Measurements from ENCODE around the gene FBXW5. TPM values are rescaled to one million over a fixed set of nuclear protein-coding genes. Genes with fewer than 3 reads are reported as not detected.

The FBXW5 gene
- 100 to 1,000 TPM; 102 to 173 (median 139) TPM for polyA plus RNA-seq

DNA sequence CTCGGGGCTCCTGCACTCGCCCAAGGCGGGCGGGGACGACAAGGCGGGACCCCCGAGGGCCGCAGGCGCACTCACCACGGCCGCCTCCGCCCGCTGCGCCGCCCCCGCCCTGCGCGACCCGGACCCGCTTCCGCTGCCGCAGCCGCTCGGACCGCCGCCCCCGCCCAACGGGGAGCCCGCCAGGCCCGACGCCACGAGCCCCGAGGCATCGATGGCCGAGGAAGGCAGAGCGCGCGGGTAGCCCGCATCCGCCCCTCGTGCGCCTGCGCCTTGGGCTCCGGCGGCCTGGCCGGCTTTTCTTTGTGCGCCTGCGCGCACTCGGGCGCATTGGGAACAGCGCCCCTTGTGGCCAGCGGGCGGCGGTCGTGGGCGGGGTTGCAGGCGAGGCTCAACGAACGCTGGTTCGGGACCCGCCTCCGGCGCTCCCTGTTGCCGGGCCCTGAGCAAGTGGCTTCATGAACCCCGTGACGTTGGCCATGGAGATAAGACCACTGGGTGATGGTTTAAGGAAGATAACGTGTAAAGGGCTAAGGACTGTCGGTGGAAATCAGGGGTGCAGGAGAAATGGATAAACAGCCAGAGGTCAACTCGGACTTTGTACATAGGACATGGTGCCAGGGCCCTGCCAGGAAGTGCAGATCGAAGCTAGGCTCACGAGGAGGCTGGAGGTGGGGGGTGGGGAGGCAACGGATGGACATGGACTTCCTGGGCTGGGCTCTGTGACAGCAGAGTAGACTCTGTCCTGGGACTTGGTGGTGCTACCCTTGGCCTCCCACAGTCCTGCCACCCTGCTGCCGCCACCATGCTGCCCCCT is at the start of gene FBXW5, which contains the start of gene C8G:
Gene FBXW5 (minus strand): TSS at position 220 of the 814 bp plus-strand sequence. CDS start 655 bp downstream, outside the sequence.
Gene C8G (plus strand): TSS at position 725 of the 814 bp plus-strand sequence. CDS start 78 bp downstream, at position 803.
- 4 to 5% (median 5%) methylated on average over 54 to 74 of the region's 74 CpGs for WGBS, 3 donors
- H3K27ac ChIP-seq (ENCODE audit: low read depth, low read length) = peak within 1 kb of the TSS; percentile 32

GRCh38 chr9:136992819-136993369 is 48.4 kb upstream of the FBXW5 start:
- 39 to 48% (median 43%) methylated on average over 17 to 18 of the region's 18 CpGs for WGBS, 3 donors
- H3K27ac ChIP-seq (ENCODE audit: low read depth, low read length) = no peak overlapping the region

GRCh38 chr9:136991993-136992818 is 47.7 kb upstream of the FBXW5 start, which contains the start of gene PAXX:
PAXX (plus strand) TSS chr9:136992422; CDS start chr9:136992444, 22 bp downstream.
- peak within 1 kb of the TSS; percentile 75 for H3K27ac ChIP-seq (ENCODE audit: low read depth, low read length)
- WGBS, 3 donors = 0 to 1% (median 1%) methylated on average over 73 to 92 of the region's 92 CpGs

DNA sequence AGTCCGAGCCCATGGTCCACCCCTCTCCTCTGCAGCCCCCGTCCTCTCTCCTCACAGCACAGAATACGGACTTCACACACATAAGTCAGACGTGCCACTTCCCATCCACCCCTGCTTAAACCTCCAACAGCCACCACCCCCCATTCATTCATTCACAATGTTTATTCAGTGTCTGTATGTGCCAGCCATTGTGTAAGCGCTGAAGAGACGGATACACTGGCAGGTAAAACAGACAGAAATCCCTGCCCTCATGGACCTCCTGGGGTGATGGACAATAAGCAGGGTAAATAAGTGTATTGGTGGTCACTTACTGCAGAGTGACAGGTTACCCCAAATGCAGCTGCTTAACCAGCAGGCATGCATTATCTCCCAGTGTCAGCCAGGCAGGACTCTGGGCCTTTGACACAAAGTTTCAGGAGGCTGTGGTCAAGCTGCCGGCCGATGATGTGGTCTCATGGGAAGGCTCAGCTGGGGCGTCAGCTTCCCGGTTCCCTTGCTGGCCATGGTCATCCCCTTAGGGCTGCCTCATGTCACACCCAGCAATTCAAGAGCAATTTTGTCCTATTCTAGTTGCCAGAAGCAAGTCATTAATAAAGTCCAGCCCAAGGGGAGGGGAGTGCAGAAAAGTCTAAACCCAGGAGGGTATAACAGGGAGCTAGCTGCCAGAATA is 45.8 kb upstream of the FBXW5 start:
- WGBS, 3 donors = 76 to 83% (median 78%) methylated on average over 10 of the region's 10 CpGs
- no peak overlapping the region for H3K27ac ChIP-seq (ENCODE audit: low read depth, low read length)

GRCh38 chr9:136988872-136989271 is 44.3 kb upstream of the FBXW5 start:
- 92 to 98% (median 97%) methylated on average over 4 of the region's 4 CpGs for WGBS, 3 donors

DNA sequence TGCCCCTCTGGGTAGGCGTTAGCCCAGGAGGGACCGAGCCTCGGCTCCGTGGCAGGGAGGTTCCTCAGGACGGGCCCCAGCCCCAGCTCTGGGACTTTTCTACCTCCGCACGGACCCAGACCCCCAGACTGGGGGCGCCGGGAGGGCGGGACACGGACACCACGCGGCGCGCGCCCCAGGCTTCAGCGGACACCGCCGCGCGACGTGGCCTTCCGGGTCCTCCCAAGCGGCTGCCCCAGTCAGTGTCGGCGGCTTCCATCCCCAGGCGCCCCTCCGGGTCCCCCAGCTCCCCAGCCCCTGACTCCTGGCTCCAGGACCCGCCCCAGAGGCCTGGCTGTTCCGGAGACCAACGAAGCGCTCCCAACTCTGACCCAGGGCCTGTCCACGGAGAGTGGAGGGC is 41.3 kb upstream of the FBXW5 start:
- H3K27ac ChIP-seq (ENCODE audit: low read depth, low read length) = no peak overlapping the region
- WGBS, 3 donors = 15 to 35% (median 29%) methylated on average over 30 to 33 of the region's 33 CpGs

More at GRCh38 chr9:136988872-136989271, 44.3 kb upstream of the FBXW5 start:
- H3K27ac ChIP-seq (ENCODE audit: low read depth, low read length) = no peak overlapping the region

DNA sequence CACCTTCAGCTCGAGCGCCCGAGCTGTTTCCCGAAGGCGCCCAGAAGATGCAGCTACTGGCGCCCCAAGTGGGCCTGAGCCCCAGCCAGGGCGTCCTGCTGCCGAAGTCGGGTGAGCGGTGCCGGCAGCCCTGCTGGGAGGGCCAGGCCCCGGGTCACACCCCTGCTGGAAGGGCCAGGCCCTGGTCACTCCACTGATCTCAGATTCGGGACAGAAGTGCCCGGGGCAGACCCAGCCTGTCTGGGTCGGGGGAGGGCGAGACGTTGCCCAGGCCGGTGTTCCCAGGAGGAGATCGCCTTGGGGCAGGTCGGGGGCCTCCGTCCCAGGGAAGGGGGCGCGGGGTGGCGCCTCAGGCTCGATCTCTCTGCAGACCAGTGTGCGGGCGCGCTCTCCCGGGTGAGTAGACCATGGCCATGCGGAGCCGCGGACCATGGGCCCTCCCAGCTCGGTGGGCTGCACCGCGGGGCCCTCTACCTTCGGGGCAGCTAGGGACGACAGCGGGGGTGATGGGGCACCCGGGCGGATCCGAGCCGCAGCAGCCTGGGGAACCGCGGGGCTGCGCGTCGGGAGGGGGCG is 40.6 kb upstream of the FBXW5 start:
- WGBS, 3 donors = 10 to 17% (median 12%) methylated on average over 42 to 48 of the region's 48 CpGs
- no peak overlapping the region for H3K27ac ChIP-seq (ENCODE audit: low read depth, low read length)

DNA sequence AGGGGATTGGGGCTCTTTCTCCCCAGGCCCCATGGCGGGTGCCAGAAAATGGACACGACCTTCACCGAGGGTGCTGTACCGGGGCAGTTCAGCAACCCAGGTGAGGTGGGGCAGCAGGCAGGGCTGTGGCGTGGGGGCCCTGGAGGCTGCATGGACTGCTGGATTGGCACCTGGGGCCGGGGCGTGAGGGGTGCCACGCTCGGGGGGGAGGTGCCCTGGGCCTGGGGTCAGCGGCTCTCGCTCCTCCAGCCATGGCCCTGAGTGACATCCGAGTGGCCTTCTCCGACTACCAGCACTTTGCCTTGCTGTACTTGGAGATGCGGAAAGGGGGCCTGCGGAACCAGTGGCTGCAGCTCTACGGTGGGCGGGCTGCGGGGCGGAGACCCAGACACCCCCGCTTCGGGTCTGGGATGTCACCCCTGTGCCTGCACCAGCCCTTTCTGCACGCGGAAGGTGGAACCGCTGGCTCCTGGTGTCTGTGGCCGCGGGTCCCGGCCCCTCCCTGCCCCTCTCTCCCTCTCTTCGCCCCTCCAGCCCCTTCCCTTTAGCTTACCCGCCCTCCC is 40.0 kb upstream of the FBXW5 start:
- WGBS, 3 donors = 50 to 60% (median 52%) methylated on average over 24 to 29 of the region's 29 CpGs

GRCh38 chr9:136983656-136984314 is 39.2 kb upstream of the FBXW5 start:
- 78 to 84% (median 80%) methylated on average over 11 of the region's 11 CpGs for WGBS, 3 donors
- H3K27ac ChIP-seq (ENCODE audit: low read depth, low read length) = no peak overlapping the region

More for the DNA sequence above, 40.0 kb upstream of the FBXW5 start:
- H3K27ac ChIP-seq (ENCODE audit: low read depth, low read length) = no peak overlapping the region

DNA sequence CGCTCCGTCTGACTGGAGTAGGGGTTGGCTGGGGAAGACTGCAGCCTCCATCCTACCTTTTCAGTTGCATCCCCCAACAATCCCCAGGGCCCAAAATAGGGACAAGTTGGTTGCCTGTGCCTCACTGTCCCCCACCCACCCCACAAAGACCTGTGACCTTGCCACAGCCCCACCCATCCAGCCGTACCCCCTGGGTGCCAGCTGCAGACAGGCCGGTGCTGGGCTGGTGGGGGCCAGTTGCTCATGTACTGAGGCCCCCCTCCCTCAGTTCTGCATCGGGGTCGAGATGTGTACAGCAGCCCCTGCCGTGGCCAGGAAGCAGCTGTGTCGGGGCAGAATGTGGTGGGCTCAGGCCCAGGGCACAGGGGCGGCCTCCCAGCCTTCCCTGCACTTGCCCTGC is 38.6 kb upstream of the FBXW5 start:
- no peak overlapping the region for H3K27ac ChIP-seq (ENCODE audit: low read depth, low read length)
- 65 to 82% (median 77%) methylated on average over 9 of the region's 9 CpGs for WGBS, 3 donors

DNA sequence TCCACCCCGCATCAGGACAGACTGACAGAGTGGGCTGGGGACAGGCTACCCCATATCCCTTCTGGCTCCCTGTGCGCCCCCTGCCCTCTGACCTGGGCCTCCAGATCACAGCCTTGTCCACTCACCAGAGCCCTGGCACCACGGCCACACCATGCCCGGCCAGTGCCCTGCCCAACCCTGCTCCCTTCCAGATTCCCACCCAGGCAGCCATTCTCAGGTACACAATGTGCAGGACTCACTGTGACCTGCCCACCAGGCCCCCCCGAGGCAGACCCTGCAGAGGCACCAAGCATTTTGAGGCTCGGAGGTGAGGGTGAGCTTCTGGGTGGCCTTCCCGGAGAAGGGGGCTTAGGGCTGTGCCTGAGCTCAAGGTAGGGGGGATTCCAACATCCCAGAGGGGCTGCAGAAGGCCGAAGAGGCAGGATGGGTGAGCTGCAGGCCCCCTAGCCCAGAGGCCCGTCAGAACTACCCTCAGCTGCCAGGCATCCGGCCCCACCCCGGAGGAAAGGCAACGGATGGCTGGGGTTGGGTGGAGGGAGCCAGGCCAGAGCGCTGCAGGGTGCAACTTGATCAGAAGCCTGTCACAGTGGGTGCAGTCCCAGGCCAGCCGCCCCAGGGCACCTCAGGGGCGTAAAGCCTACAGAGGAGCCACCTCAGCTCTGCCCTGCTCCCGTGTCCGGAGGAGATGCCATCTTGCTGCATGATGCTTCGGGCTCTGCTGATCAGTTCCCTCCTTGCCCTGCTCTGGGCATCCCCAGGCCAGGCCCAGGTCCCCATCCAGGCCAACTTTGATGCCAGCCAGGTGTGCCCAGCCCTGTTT is 37.9 kb upstream of the FBXW5 start, which contains the start of gene LCNL1:
Gene LCNL1 (plus strand): TSS at position 762 of the 820 bp plus-strand sequence. CDS start 594 bp downstream, outside the sequence.
- WGBS, 3 donors = 79 to 88% (median 80%) methylated on average over 18 of the region's 18 CpGs
- H3K27ac ChIP-seq (ENCODE audit: low read depth, low read length) = no peak within 1 kb of the TSS

GRCh38 chr9:136981588-136982231 is 37.2 kb upstream of the FBXW5 start:
- 59 to 74% (median 60%) methylated on average over 15 to 17 of the region's 17 CpGs for WGBS, 3 donors
- H3K27ac ChIP-seq (ENCODE audit: low read depth, low read length) = no peak overlapping the region

DNA sequence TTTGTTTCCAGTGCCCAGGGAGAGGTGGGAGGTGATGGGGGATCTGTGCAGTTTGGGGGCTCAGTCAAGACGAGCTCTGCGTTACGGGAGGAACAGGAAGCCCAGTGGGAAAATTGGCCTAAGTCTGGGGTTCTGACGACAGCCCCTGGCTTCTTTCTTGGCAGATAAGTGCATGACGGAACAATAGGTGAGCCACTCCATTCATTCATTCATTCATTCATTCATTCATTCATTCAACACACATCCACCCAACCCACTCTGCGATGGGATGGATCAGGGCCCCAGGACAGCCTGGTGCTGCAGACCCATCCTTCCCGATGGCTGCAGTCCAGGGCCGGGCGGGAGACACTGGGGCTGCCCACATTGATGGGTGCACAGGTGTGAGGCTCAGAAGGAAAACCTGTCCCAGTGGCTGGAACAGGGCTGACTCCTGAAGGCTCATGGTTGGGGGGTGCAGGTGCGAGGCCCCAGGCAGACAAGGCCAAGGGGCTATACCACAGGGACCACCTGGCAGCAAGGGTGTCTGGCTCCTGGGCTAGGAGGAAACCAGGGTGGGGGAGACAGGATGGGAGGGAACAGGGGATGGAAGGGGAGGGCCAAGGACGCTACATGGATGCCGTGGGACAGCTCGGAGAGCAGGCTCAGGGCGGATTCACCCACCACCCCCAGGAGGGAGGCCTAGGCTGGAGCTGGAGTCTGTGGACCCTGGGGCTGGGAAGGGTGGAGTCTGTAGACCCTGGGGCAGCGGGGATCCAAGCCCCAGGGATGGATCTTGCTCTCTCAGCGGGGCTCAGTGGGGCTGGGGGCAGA is 36.3 kb upstream of the FBXW5 start:
- 82 to 90% (median 87%) methylated on average over 16 of the region's 16 CpGs for WGBS, 3 donors
- H3K27ac ChIP-seq (ENCODE audit: low read depth, low read length) = no peak overlapping the region

DNA sequence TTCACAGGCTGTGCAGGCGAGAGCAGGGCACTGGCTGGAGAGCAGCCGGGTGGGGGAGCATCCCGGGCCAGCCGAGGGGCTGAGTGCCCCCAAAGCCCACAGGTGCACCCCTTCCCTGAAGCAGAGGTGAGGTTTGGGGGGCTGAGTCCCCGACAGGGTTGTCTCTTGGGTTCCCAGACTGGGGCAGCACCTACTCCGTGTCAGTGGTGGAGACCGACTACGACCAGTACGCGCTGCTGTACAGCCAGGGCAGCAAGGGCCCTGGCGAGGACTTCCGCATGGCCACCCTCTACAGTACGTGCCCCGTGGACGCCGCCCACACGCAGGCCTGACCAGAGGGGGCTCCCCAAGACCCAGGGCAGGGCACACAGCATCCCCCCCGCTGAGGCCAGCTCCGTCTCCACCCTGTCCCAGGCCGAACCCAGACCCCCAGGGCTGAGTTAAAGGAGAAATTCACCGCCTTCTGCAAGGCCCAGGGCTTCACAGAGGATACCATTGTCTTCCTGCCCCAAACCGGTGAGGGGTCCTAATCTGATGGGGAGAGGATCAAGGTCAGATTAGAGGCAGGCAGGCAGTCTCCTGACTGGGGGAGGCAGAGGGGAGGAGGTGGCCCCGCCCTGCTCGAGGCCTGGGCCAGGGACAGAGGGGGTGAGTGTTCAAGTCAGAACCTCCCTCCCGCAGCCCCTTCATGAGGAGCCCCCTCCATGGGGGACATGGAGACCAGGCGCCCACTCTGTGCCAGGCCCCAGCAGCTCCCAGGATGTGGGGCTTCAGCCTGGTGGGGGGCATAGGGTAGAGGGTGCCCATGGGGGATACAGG is 35.4 kb upstream of the FBXW5 start:
- 84 to 90% (median 89%) methylated on average over 26 of the region's 26 CpGs for WGBS, 3 donors
- H3K27ac ChIP-seq (ENCODE audit: low read depth, low read length) = no peak overlapping the region
